GM12873 (cell line): ENCODE data around the gene CDAN1.

ENCODE experiments used
- CTCF ChIP-seq: IDR thresholded peaks from 2 replicates; pipeline ENCODE4 v1.5.1; 2012; ENCODE audit warnings: low read depth, mild to moderate bottlenecking, moderate library complexity, low read length, control low read depth; ENCODE audit not compliant: insufficient read depth; ENCODE audit errors: missing control alignments

Gene CDAN1

GRCh38 chr15:42730135-42730534, 6.8 kb downstream of the CDAN1 start:
- TF ChIP-seq CTCF: no peak

DNA sequence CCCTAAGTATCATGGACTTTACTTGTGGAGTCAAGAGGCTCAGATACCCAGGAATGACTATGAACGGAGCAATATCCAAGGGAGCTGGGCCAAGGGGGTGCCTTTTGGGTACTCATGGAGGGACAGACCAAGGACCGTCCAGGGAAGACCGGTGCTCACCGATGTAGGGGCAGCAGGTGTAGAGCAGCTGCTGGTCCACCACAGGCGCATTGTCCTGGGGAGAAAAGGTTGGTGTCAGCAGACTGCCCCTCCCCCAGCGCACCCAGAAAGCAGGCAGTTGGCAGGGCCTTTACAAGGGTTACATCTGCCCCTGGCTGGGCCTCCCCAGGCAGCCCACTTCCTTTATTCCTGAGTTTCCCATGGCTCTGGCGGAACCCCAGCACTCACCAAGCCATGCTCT, 7.5 kb downstream of the CDAN1 start:
- no peak for TF ChIP-seq CTCF

GRCh38 chr15:42728972-42729371, 8.0 kb downstream of the CDAN1 start:
- TF ChIP-seq CTCF: no peak

DNA sequence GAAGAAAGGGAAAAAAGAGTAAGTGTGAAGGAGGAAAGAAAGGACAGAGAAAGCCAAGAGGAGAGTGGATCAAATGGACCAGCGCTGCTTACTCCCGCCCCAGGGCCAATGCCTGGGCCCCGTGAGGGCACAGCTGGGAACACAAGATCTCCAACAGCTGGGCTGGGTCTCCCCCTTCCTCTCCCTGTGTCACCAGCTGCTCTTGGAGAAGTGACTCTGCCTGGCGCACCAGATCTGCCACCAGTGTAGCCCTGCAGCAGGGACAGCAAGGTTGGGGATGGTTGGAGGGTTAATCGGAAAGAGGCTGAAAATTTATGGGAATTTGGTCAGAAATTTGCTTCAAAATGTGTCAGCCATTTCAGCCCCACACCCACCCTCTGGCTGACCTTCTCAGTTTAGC, 8.4 kb downstream of the CDAN1 start:
- no peak for TF ChIP-seq CTCF

GRCh38 chr15:42727750-42728381, 9.1 kb downstream of the CDAN1 start:
- no peak for TF ChIP-seq CTCF

DNA sequence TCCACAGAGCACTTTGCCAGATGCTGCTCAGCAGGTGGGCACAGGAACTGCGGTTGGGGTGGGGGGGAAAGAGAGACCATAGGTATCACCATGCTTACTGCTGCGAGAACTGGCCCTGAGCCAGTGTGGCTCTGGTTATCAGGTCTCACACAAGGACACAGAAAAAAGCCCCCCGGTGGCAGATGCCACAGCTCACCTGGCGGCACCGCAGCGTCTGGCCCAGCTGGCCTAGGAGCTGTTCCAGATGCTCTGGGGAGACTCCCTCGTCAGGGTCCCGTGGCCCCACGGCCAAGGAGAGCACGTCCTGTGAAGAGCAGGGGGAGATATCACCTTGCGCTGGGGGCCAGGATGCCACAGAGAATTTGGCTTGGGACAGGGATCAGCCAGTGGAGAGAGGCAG, 10.8 kb downstream of the CDAN1 start:
- TF ChIP-seq CTCF: no peak

DNA sequence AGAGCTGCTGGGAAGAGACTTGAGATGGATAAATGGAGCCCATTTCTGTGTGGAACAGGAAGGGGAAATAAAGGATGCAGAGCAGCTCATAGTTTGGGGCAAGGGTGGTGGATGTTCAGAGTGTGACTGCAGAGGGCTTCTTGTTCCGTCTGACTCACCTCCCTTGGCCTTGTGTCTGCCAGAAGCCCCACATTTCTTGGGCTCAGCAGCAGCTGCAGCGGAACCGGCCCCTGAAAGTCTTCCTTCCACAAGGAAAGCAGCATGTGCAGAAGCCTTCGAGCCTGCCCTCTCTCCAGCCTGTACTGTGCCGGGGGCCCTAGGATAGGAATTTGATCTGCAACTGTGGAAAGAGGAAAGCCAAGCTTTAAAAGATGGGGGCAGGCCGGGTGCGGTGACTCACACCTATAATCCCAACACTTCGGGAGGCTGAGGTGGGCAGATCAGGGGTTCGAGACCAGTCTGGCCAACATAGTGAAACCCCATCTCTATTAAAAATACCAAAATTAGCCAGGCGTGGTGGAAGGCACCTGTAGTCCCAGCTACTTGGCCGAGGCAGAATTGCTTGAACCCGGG, 11.5 kb downstream of the CDAN1 start:
- no peak for TF ChIP-seq CTCF
